ENCODE measurements around the gene CSTF2T.

Gene CSTF2T

DNA sequence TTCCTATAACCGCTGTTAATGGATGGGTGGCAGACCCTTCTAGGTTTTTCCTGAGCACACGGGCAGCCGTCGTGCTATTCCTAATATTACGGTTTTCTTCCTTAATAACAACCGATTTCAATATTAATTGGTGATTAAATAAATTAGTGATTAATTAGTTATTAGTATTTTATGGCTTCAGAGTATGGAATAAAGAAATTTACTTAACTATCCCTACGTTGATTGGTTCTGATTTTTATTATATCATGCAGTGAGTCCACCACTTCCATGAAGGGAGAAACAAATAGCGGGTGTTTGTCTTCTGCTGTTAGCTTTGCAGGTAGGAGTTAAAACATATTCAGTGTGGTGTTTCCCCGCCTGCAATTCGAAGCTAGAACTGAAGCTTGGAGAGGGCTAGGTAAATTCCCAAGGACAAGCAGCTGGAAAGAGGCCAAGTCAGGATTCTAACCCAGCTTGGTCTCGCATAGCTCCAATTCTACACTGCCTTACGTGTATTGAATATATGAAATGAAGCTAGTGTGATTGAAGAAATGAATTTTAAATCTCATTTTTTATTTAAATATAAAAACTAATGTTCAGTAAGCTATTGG, 928 bp upstream of the CSTF2T start:
- TF ChIP-seq, protein P1, sequence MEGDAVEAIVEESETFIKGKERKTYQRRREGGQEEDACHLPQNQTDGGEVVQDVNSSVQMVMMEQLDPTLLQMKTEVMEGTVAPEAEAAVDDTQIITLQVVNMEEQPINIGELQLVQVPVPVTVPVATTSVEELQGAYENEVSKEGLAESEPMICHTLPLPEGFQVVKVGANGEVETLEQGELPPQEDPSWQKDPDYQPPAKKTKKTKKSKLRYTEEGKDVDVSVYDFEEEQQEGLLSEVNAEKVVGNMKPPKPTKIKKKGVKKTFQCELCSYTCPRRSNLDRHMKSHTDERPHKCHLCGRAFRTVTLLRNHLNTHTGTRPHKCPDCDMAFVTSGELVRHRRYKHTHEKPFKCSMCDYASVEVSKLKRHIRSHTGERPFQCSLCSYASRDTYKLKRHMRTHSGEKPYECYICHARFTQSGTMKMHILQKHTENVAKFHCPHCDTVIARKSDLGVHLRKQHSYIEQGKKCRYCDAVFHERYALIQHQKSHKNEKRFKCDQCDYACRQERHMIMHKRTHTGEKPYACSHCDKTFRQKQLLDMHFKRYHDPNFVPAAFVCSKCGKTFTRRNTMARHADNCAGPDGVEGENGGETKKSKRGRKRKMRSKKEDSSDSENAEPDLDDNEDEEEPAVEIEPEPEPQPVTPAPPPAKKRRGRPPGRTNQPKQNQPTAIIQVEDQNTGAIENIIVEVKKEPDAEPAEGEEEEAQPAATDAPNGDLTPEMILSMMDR (IDR thresholded peaks at IDR 0.05; ENCODE audit: extremely low read depth, insufficient read depth, missing control alignments), result no peak
- DNase-seq (ENCODE audit: low spot score), result no peak
- in situ Hi-C loops (cut with MboI; ENCODE audit: low pct_unique_long_range_greater_than_20kb, low sequenced_read_pairs, unreplicated experiment), result no loop called here

DNA sequence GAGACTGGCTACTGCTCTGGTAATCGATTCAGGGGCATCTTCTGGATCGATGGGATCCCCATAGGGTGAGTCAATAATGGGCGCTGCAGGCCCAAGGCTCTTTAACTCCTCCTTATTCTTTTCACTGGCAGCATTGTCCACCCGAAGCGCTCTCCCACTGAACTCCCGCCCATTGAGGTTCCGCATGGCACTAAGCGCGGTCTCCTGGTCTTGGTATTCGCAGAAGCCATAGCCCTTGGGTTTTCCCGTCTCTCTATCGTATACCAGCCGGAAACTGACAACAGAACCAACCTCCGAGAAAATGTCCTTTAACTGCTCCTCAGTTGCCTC, 285 bp downstream of the CSTF2T start:
- TF ChIP-seq, protein P1 (IDR thresholded peaks at IDR 0.05; ENCODE audit: extremely low read depth, insufficient read depth, missing control alignments), result no peak
- no peak for DNase-seq (ENCODE audit: low spot score)
- in situ Hi-C loops (cut with MboI; ENCODE audit: low pct_unique_long_range_greater_than_20kb, low sequenced_read_pairs, unreplicated experiment), result no loop called here

DNA sequence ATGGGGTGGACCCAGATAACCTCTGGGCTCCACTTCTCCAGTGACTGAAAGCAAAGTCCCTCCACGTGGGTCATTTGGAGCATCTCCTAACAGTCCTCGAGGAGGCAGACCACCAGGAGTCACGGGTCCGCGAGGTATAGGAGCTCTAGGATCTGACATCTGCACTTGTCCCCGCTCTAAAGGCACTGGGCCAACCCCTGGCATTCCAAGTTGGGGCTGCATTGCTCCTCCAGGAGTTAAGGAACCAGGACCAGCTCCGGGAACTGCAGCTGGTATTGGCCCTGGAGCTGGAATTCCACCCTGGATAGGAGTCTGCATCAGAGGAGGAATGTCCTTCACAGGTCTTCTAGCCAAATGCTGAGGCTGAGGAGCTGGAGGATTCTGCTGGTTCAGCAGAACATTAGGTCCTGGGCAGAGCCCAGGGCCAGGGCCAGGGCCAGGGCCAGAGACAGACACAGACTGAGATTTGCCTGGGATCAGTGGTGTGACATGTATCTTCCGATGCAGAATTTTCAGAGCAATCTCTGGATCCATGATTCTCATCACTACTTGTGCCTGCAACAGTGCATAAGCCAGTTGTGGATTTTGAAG, 827 bp downstream of the CSTF2T start:
- no peak for DNase-seq (ENCODE audit: low spot score)
- in situ Hi-C loops (cut with MboI; ENCODE audit: low pct_unique_long_range_greater_than_20kb, low sequenced_read_pairs, unreplicated experiment), result no loop called here
- TF ChIP-seq, protein P1 (IDR thresholded peaks at IDR 0.05; ENCODE audit: extremely low read depth, insufficient read depth, missing control alignments), result no peak

DNA sequence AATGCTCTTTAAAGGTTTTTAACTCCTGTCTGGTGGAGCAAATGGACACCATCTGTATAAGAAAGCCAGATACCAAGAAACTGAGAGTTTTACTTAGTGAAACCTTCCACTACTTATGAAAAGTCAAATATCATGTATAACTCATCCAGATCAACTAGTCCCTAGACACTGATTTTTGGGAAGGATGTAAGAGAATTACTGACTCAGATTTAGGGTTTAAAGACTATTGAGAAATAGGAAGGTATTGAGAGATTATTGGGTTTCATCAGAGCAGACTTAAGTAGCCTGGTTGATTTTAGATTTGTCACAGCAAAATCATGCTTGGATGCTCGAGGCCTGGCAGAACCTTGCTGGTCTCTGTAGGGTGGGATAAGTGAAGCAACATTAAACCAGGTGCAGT, 3.1 kb downstream of the CSTF2T start:
- TF ChIP-seq, protein P1 (IDR thresholded peaks at IDR 0.05; ENCODE audit: extremely low read depth, insufficient read depth, missing control alignments), result no peak
- DNase-seq (ENCODE audit: low spot score), result no peak
- in situ Hi-C loops (cut with MboI; ENCODE audit: low pct_unique_long_range_greater_than_20kb, low sequenced_read_pairs, unreplicated experiment), result no loop called here

DNA sequence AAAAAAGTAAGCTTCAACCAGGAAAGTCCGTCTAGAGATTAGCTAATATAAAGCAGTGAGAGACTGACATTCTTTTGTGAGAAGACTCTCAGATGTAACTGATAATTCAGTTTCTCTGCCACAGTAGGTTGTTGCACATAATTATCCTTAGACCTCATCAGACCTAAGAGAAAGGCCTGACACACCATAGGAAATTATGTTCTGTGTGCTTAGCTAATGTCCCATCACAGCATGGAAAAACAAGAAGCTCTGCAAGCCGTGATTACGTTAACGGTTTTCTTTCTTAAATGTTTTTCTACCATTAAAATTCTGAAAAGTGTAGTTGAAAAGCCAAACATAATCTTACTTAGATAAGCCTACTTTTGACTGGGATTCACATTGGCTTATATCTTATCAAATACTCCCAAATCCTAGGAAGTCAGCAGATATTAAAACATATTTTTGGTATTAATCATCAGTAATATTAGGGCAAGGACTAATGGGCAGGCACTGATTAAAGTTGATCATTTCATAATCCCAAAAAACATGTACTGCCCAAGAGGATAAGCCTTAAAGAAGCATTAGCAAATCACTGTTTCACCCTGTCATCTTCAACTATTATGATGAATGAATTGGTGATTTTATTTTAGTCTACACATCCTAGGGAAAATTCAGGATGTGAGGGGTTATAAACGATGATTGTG, 5.2 kb downstream of the CSTF2T start:
- no peak for DNase-seq (ENCODE audit: low spot score)
- in situ Hi-C loops (cut with MboI; ENCODE audit: low pct_unique_long_range_greater_than_20kb, low sequenced_read_pairs, unreplicated experiment), result no loop called here
- TF ChIP-seq, protein P1 (IDR thresholded peaks at IDR 0.05; ENCODE audit: extremely low read depth, insufficient read depth, missing control alignments), result no peak

DNA sequence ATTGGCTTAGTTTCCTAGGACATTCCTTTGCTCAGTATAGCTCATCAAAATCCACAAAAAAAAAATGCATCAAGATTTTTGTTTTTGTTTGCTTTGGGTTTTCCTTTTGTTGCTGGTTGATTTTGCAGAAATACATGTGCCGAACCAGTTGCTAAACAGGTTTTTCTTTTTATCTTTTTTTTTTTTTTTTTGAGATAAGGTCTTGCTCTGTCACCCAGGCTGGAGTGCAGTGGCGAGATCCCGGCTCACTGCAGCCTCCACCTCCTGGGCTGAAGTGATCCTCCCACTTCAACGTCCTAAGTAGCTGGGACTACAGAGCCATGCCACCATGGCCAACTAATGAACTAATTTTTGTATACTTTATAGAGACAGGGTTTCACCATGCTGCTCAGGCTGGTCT, 8.3 kb downstream of the CSTF2T start:
- TF ChIP-seq, protein P1 (IDR thresholded peaks at IDR 0.05; ENCODE audit: extremely low read depth, insufficient read depth, missing control alignments), result no peak
- in situ Hi-C loops (cut with MboI; ENCODE audit: low pct_unique_long_range_greater_than_20kb, low sequenced_read_pairs, unreplicated experiment), result no loop called here
- DNase-seq (ENCODE audit: low spot score), result no peak
